Stimulated activated CD8-positive, alpha-beta memory T cell treated with anti-CD3 and anti-CD28 coated beads, Interleukin-4, amount 100 ng/mL, for 4 hours (primary cell): ENCODE measurements around the gene OXLD1.

Experiments used
- DNase-seq, 2 donors: peaks; one replicate each; pipeline ENCODE4 v3.0.0-alpha.2; 2020; ENCODE audit warnings: low read depth in 2 of 2, low spot score in 1 of 2

The OXLD1 gene

DNA sequence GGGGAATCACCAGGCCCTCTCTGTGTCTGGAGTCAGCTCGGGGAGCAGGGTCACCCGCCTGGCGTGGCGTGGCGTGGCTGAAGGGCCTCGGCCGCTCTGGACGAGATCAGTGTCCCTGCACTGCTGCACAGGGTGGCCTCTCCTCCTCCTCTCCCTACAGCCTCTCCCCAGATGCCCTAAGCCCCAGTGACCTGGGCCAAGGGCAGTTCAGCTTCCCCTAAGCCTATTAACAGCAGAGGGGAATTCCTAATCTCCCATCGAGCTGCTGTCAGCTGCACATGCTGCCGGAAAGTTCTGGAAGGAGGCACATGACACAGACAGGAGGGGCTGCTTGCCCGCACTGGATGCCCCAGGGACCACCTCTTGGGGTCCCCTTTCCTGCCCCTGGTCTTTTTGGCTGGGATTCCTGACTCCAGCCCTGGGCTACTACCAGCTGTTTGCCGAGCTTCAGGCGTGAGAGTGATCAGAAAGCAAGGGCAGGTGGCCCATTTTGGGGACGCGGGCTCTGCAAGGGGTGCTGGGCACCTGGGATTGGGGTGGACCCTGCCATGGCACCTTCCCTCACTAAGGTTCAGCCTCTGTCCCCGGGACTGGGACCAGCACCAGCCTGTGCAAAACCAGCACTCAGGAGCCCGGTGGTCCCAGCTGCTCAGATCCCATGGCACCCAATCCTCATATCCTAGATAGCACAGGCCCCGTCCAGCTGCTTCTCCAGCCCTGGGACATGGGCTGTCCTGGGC lies 10.9 kb downstream of the OXLD1 start:
- no peak for DNase-seq

DNA sequence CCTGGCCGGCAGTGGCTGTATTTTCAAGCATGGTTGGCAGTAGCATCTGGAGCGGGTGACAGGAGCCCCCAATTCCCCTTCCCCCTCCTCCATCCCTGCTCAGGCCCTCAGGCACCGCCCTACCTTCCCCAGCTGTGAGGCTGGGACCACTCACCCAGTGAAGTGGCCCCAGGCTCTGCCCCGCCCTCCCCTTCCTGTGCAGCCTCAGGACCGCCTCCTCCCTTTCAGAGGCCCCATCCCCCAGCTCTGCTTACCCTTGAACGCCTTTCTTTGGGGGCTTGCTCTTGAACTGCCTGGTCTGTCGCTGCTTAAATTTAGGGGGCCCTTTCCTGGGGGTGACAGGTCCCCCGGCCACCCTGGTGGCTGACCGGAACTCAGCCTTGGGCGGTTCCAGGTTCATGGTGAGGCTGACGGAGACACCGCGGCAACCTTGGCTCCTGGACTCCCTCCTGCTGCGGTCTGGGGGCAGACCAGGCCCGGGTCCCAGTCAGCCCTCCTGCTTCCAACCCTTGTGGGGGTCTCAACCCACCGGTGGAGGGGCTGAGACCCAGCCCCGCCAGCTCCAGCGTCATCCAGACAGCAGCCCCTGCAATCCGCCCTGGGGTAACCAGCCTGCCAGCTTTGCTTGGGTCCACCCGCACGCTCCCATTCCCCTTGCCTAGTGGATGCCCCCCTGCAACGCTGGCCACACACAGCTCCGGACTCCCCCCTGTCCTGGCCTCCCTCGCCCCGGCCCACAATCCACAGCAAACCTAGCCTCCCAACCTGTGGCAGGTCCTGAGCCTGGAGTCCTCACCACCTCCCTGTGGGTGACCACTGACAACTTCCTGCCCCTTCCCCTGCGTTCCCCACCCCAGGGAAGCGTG lies 13.3 kb downstream of the OXLD1 start:
- no peak for DNase-seq

DNA sequence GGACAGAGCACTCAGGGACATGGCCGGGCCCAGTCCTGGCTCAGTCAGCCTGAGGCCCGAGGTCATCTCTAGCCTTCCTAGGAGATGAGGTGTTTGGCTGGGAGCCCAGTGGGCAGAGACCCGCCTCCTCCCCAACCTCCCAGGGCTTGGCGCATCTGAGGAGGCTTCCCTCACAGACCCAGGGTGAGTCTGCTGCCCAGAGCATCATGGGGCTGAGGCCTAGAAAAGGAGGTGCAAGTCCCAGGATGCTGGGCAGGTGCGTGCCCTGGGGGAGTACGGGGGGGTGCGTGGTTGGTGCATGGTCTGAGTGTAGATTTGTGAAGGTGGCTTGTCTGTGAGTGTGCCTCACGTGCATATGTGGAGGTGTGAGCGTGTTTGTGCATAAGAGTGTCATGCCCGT lies 14.7 kb downstream of the OXLD1 start:
- no peak for DNase-seq

DNA sequence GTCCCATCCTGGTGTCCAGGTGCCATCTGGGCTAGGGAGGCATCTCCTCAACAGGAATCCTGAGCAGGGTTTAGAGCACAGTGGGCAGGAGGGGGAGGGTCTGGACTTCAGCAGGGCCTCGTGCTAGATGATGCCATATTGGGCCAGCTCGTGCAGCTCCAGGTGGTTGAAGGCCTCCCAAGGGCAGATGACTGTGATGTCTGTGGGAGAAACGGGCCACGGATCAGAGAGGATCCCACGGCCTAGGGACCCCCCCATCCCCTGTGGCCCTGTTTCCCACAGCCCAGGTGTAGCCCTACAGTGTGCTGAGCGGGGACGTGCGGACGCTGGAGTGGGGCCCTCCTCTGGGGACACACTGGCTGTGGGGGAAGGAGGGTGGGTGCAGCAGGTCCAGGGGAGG lies 15.5 kb downstream of the OXLD1 start:
- DNase-seq: no peak

DNA sequence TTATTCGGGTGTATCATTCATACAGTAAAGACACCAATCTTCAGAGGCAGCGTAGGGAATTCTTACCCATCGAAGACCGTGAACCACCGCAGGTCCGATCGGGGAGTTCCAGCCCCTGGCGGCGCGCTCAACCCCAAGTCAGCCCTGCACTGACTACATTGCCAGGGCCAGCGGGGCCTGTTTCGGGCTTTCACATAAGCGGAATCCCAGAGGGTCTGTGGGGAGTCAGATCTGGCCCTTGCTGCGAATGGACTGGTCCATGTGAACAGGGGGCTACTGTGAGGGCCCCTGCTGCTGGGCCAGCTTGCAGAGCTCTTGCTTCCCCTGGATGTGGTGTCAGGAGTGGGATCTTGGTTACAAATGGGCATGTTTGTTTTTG lies 17.7 kb downstream of the OXLD1 start:
- no peak for DNase-seq

DNA sequence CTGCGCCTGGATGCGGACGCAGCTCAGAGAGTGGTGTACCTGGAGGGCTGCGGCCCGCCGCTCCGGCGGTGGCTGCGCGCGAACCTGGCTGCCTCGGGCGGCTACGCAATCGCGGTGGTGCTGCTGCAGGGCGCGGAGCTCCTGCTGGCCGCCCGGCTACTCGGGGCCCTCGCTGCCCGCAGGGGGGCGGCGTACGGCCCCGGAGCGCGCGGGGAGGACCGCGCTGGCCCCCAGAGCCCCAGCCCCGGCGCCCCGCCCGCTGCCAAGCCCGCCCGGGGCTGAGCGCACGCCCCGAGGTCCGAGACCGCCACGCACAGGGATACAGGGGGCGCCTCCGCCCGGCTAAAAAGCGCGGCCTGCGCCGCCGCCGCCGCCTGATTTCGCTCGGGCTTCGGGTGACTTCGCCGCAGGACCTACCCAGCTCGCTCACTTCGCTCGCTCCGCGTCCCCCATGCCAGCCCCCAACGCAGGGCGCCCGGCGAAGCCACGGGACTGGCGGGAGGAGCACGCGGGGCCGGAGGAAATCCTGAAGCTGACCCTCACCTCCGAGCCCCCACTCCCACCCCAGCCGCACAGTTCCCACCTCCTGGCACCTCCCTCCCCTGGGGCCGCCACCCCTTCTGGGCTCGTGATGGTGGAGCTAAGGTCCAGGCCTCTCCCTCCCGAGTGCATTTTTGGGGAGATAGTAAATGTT lies 18.2 kb downstream of the OXLD1 start:
- no peak for DNase-seq

DNA sequence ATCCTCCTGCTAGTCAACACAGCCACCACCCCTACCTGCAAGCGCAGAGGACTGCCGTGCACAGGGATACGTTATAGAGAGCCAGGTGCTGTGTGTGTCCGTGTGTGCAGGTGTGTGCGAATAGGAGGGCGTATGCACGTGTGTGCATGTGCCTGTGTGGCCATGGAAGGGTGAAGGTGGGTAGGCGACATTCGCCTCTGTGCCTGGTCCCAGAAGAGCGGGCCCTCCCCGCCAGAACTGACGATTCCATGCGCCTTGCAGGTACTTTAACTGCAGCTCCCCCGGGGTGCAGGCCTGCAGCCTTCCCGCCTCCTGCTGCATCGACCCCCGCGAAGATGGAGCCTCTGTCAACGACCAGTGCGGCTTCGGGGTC lies 18.8 kb downstream of the OXLD1 start:
- no peak for DNase-seq

DNA sequence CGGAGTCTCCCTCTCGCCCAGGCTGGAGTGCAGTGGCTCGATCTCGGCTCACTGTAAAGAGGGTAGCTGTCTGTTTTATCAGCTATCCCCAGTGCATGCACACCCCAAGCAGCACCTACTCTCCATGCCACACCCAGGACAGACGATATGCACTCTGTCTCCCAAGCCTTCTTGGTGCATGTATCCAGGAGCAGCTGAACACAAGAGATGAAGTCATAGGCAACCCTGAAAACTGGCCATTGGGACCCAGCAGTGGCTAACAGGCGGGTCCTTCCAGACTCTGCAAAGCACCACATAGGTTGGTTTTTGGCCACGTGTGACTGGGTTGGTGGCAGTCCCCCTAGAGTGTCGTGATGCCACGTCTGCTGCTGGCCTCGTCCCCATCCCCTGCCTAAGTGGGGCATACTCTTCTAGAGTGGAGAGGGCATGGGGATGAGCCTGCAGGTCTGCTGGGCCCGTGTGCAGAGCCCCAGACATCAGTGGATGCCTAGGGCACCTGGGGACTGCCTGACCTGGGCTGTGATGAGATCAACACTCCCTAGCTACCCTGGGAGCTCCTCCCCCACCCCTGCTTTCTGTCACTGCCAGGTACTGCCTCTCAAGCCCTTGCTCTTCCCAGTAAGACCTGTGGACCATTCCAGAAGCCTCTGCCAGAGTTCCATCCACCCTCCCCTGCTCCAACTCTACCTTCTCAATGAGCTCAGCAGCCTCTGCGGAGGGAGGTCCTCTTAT lies 19.4 kb downstream of the OXLD1 start:
- no peak for DNase-seq

DNA sequence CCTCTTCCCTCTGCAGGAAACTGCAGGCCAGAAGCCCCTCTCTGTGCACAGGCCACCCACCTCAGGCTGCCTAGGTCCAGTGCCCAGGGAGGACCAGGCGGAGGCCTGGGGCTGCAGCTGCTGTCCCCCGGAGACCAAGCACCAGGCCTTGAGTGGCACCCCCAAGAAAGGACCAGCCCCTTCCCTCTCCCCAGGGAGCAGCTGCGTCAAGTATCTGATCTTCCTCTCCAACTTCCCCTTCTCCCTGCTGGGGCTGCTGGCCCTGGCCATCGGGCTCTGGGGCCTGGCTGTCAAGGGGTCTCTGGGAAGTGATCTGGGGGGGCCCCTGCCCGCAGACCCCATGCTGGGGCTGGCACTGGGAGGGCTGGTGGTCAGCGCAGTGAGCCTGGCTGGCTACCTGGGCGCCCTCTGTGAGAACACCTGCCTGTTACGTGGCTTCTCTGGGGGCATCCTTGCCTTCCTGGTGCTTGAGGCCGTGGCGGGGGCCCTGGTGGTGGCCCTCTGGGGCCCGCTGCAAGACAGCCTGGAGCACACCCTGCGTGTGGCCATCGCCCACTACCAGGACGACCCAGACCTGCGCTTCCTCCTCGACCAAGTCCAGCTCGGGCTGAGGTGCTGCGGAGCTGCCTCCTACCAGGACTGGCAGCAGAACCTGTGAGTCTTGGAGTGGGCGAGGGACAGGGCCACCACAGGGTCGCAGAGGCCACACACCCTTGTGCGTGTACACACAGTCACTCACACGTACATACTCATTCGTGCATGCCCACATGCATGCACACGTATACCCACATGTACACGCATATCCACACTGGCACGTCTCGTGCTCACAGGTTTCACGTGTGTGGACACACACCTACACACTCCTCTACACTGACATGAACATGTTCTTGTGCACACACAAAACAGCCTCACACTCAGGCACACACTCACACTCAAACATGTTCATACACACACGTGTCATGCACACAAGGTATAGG lies 21.1 kb downstream of the OXLD1 start:
- no peak for DNase-seq

DNA sequence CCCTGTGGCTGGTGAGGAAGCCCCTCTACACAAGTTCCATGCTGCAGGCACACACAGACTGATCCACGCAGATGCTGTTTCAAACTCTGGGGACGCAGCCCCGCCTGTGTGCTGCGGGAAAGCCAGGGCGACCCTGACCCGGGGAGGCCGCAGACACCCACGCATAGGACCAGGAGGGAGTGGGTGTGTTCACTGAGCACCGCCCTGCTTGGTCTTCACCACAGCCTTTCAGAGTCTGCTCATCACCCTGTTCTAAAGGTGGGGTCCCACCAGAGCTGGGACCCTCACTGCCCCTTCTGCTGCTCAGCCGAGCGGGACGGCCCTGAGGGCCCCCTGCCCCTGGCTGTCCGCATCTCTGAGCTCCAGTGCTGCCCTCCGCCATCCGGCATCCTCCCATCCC lies 21.9 kb downstream of the OXLD1 start:
- DNase-seq: no peak

DNA sequence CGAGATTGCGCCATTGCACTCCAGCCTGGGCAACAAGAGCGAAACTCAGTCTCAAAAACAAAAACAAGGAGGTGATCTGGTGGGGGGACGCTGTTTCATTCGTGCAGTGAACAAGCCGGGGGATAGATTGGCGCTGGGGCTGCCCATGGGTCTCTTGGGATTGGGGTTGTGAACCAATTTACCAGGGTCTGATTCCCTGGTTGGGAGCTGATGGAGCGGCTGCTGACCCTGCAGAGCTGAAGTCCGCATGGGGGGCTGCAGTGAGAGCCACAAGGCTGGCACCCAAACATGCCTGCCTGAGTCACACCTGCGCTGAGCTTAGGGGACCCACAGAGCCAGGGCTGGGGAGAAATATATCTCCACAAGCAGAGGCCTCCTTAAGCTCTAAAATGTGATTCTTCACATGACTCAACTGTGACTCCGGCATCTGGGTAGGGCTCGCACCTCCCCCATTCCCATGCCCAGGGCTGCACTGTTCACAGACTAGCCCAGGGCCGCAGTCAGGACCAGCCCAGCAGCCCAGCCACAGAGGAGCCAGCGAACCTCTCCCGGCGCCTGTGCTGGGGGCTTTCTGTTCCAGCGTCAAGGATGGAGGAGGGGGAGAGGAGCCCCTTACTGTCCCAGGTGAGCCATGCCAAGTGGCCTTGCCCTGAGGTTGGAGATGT lies 24.4 kb downstream of the OXLD1 start:
- no peak for DNase-seq

DNA sequence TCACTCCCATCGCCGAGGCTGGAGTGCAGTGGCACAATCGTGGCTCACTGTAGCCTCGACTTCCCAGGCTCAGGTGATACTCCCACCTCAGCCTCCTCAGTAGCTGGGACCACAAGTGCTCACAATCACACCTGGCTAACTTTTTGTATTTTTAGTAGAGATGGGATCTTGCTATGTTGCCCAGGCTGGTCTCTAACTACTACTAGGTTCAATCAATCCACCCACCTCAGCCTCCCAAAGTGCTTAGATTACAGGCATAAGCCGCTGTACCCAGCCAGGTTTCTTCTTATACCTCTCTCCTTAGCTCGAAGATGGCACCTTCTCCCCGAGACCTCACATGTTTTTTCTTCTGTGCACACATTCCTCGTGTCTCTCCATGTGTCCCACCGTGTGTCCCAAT lies 26.4 kb downstream of the OXLD1 start:
- DNase-seq: no peak

DNA sequence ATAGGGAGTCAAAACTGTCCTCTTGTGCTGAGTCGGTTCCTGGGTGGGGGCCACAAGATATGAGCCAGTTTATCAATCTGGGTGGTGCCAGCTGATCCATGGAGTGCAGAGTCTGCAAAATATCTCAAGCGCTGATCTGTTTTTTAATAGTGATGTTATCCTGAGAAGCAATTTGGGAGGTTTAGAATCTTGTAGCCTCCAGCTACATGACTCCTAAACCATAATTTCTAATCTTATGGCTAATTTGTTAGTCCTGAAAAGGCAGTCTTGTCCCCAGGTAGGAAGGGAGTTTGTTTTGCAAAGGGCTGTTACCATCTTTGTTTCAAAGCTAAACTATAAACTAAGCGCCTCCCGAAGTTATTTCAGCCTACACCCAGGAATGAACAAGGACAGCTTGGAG lies 27.7 kb downstream of the OXLD1 start:
- no peak for DNase-seq

DNA sequence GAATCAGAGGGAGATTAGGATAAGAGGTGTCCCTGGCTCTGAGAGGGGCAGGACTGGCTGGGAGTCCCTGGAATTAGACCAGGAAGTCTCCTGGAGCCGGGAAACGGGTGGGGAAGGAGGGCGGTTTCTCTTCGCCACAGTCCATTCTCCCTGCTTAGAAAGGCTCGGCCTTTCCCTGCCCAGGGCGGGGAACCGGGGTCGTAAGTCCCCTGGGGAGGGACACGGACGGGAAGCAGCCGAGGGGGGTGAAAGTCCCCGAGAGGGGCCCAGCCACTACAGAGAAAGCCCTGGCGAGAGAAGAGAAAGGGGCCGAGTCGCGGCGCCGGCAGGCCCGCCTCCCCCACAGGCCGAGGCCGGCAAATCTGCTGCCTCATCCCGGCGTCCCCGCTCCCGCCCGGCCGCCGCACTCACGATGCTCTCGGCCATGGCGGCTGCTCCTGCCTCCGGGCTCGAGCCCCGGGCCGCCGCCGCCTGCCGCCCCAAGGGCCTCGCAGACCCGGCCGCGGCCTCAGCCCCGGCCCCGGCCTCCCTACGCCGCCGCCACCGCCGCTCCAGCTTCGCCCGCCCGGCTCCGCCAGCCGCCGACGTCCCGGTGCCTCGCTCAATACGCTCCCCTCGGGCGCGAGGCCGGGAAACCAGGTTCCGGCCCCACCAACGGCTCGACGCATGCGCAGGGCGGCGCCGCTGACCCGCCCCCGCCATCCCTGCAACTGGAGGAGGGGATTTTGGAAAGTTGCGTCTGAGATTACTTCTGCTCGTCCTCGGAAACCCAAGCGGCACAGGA lies 29.7 kb downstream of the OXLD1 start, which contains the start of the genes NPLOC4 and TSPAN10:
Gene NPLOC4 (minus strand): TSS at position 608 of the 784 bp plus-strand sequence. CDS start 182 bp downstream, at position 426.
Gene TSPAN10 (plus strand): TSS at position 692 of the 784 bp plus-strand sequence. CDS start 5,217 bp downstream, outside the sequence.
- DNase-seq: peak; percentile 65 to 68

DNA sequence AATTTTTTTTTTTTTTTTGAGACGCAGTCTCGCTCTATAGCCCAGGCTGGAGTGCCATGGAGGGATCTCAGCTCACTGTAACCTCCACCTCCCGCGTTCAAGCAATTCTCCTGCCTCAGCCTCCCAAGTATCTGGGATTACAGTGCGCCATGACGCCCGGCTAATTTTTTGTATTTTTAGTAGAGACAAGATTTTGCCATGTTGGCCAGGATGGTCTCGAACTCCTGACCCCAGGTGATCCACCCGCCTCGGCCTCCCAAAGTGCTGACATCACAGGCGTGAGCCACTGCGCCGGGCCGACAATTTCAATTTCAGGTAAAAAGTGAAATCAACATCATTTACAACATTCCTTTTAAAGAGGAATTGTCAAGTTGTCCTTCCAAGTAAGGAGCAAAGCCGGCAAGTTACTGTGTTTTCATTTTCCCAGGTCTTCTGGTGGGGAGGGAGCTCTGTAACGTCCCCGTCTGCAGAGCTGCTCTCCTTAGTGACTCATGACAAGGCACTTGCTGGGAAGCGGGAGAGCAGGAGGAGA lies 30.4 kb downstream of the OXLD1 start:
- no peak for DNase-seq

DNA sequence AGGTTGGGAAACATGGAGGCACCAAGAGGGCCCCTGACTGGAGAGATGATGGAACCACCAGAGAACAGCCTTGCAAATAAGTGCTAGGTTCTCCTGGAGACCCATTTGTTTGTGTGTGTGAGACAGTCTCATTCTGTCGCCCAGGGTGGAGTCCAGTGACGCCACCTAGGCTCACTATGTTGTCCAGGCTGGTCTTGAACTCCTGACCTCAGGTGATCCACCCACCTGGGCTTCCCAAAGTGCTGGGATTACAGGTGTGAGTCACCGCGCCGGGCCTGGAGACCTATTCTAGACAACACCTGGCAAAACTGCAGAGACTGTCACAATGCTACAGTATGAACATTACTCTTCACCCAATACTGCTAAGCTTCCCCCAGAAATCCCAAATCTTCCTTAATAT lies 31.0 kb downstream of the OXLD1 start:
- DNase-seq: no peak

DNA sequence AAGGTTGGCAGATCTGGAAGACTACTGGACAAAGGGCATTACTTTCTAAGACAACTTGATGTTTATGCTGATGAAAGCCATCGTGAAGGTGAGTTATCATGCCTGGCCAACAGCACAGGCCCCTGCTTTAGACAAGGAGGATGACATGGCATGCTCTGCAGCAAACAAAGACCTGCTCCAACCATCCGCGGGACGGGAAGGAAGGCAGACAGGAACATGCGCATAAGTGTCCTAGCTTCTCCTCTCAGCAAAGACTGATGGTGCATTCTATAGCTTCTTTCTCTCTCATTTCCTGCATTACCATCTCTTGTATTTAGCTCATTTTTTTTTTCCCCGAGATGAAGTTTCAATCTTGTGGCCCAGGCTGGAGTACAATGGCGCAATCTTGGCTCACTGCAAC lies 34.9 kb downstream of the OXLD1 start:
- no peak for DNase-seq

DNA sequence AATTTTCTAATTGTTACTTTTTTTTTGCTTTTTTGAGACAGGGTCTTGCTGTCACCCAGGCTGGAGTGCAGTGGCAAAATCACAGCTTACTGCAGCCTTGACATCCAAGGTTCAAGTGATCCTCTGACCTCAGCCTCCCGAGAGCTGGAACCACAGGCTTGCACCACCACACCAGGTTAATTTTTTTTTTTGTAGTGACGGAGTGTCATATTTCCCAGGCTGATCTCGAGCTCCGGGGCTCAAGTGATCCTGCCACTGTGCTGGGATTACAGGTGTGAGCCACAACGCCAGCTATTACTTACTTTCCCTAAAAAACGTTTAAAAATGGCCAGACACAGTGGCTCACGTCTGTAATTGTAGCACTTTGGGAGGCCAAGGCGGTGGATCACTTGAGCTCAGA lies 36.1 kb downstream of the OXLD1 start:
- DNase-seq: no peak
